Measurements from ENCODE around the gene RAP1A. TPM values are rescaled to one million over a fixed set of nuclear protein-coding genes. Genes with fewer than 3 reads are reported as not detected.

RAP1A gene
- total RNA-seq, 1 experiment from 2014 or later: 26.7 TPM

DNA sequence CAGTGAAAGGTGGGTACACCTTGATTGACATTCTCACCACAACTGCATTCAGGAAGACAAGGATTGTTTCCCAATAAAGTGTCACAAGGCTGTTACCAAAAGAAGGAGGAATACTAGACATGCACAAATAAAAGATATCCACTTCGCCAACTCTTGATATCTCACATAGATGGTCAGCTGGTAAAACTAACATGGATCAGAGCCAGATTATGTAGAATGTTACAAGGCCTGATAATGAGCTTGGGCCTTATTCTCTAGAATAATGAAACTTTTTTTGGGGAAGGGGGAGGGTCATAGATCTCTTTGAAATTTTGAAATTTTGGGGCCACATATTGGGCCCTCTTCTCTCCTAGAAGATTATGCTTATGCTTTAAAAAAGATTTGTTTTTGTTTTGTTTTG is 24.9 kb downstream of the RAP1A start:
- no peak for TF ChIP-seq CTCF (conservative IDR thresholded peaks at IDR 0.05)
- H2BK15ac ChIP-seq (ENCODE audit: low read depth, low read length): no peak overlapping the region
- H3K36me3 Mint-ChIP-seq (ENCODE audit: insufficient read depth in 1 of 3, low read depth in 3 of 3): peaks cover 18 to 32% (median 32%) of the 10 kb centered on the region in 3 experiments
- H3K23me2 ChIP-seq (ENCODE audit: insufficient read length, low read depth, low read length, poor library complexity, severe bottlenecking): no peaks in the 10 kb centered on the region
- no peak overlapping the region for H4K91ac ChIP-seq (ENCODE audit: insufficient read length, low read depth, low read length)
- peaks cover 0 to 2% of the 10 kb centered on the region in 2 experiments; a peak in 1 of 4 replicates for H3K4me1 Mint-ChIP-seq
- no peak for DNase-seq
- no peak overlapping the region for H3K14ac ChIP-seq (ENCODE audit: insufficient read depth, low read length)
- H2AK5ac ChIP-seq (ENCODE audit: insufficient read length, low read length): no peak overlapping the region
- H3K9me3 Mint-ChIP-seq: peaks cover 6 to 18% of the 10 kb centered on the region in 2 experiments; a peak in 4 of 5 replicates
- H4K8ac ChIP-seq (replicated peaks; ENCODE audit: insufficient read length, low read depth, low read length): no peak overlapping the region
- H2BK20ac ChIP-seq (ENCODE audit: low read depth, low read length, poor library complexity, severe bottlenecking): no peak overlapping the region
- H3K4me3 Mint-ChIP-seq: no peak overlapping the region
- no CpG with 5 or more reads among the region's 1 CpG for WGBS (ENCODE audit: extremely low coverage, insufficient read length, low lambda C conversion rate)
- H4K20me1 ChIP-seq (ENCODE audit: control insufficient read depth, insufficient read depth, insufficient read length): no peaks in the 10 kb centered on the region
- no peak overlapping the region for H3K23ac ChIP-seq (ENCODE audit: insufficient read length, low read depth, low read length)
- H4K5ac ChIP-seq (ENCODE audit: insufficient read length, low read depth, low read length): no peak overlapping the region
- no peak overlapping the region for H3T11ph ChIP-seq (ENCODE audit: low read length)
- no peak overlapping the region for H3K27ac ChIP-seq (ENCODE audit: insufficient read length, low read depth, low read length)
- no peaks in the 10 kb centered on the region for H3K4me1 ChIP-seq (ENCODE audit: insufficient read depth, low read length)
- H3K9me3 ChIP-seq (ENCODE audit: control insufficient read depth, low read depth, low read length): no peaks in the 10 kb centered on the region
- no peak overlapping the region for H3K27ac Mint-ChIP-seq
- H2BK12ac ChIP-seq (ENCODE audit: insufficient read length, low read depth, low read length): no peak overlapping the region
- no peaks in the 10 kb centered on the region for H3K27me3 ChIP-seq (ENCODE audit: insufficient read depth, low read length)
- no peak overlapping the region for H3K9ac ChIP-seq (ENCODE audit: extremely low read depth, insufficient read length, low read length)
- H3K4me2 ChIP-seq (ENCODE audit: insufficient read depth, insufficient read length, low read length): no peak overlapping the region
- H3K27me3 Mint-ChIP-seq (ENCODE audit: low read depth): no peaks in the 10 kb centered on the region
- H2BK5ac ChIP-seq (ENCODE audit: insufficient read length, low read length): no peak overlapping the region
- no peak overlapping the region for H3K4ac ChIP-seq (ENCODE audit: low read depth, low read length)
- H3K18ac ChIP-seq (ENCODE audit: insufficient read length, low read depth, low read length): no peak overlapping the region
- H3K56ac ChIP-seq (ENCODE audit: insufficient read length, low read depth, low read length): no peak overlapping the region
- no peak overlapping the region for H2AFZ ChIP-seq (ENCODE audit: low read length)
- H3K79me2 ChIP-seq (ENCODE audit: insufficient read depth, low read length): peaks cover 7% of the 10 kb centered on the region; the same call in 1 of the 2 replicates
- H2BK120ac ChIP-seq (ENCODE audit: low read depth, low read length, poor library complexity, severe bottlenecking): no peak overlapping the region
- peaks cover 8% of the 10 kb centered on the region for H3K79me1 ChIP-seq (ENCODE audit: insufficient read depth, low read depth, low read length, poor library complexity, severe bottlenecking)
